CD14-positive monocyte (primary cell): Measurements from ENCODE around the gene PHLDB2. TPM values are rescaled to one million over a fixed set of nuclear protein-coding genes. Genes with fewer than 3 reads are reported as not detected.
A peak's percentile ranks its signal among the peaks of the same experiment; 100 is the strongest.

Experiments used
- DNase-seq, 3 donors: peaks; one replicate each; pipeline ENCODE4 v3.0.0-alpha.2; 2011 to 2022
- H2AFZ ChIP-seq: 2 replicates; pipeline ENCODE4 v1.6.0; 2012; ENCODE audit warnings: mild to moderate bottlenecking, low read depth, low read length, inconsistent platforms; ENCODE audit not compliant: insufficient read depth, poor library complexity, severe bottlenecking
- H3K27ac ChIP-seq, 2 donors: 1 replicate in 1 of 2; 2 replicates in 1 of 2; pipeline ENCODE4 v1.5.1; 2012 to 2013; ENCODE audit warnings: low read length in 2 of 2, control low read depth in 1 of 2, inconsistent platforms in 1 of 2, low read depth in 1 of 2, mild to moderate bottlenecking in 1 of 2
- H3K27me3 ChIP-seq, 2 donors: one replicate each; pipeline versions ENCODE4 v1.6.0 to v1.6.1; 2011 to 2013; ENCODE audit warnings: low read length in 2 of 2; ENCODE audit not compliant: control insufficient read depth in 2 of 2, insufficient read depth in 2 of 2
- H3K36me3 ChIP-seq, 2 donors: replicated peaks in 1 of 2; 1 replicate in 1 of 2; 2 replicates in 1 of 2; pipeline versions ENCODE4 v1.5.1 to v1.6.1; 2012 to 2013; ENCODE audit warnings: low read length in 2 of 2, control low read depth in 1 of 2, inconsistent platforms in 1 of 2, mild to moderate bottlenecking in 1 of 2; ENCODE audit not compliant: insufficient read depth in 2 of 2, control insufficient read depth in 1 of 2
- H3K4me1 ChIP-seq, 2 donors: 1 replicate in 1 of 2; 2 replicates in 1 of 2; pipeline versions ENCODE4 v1.5.1 to v1.6.1; 2012 to 2013; ENCODE audit warnings: low read length in 2 of 2, control low read depth in 1 of 2, inconsistent platforms in 1 of 2, mild to moderate bottlenecking in 1 of 2, moderate library complexity in 1 of 2; ENCODE audit not compliant: insufficient read depth in 2 of 2, control insufficient read depth in 1 of 2
- H3K4me2 ChIP-seq: replicated peaks from 2 replicates; pipeline ENCODE3; 2012; ENCODE audit warnings: low read length, moderate library complexity, mild to moderate bottlenecking; ENCODE audit not compliant: poor library complexity, severe bottlenecking; ENCODE audit errors: extremely low read depth
- H3K4me3 ChIP-seq, 3 experiments: fragments of 200-600 bp in 1 of 3; sonication (generic) in 1 of 3; replicated peaks in 1 of 3; 1 replicate in 2 of 3; 2 replicates in 1 of 3; pipeline ENCODE4 v1.5.1; 2011 to 2013; ENCODE audit warnings: low read length in 3 of 3, mild to moderate bottlenecking in 3 of 3, control low read depth in 2 of 3, low read depth in 2 of 3, inconsistent platforms in 1 of 3, moderate library complexity in 1 of 3
- H3K79me2 ChIP-seq: 2 replicates; pipeline ENCODE4 v1.6.0; 2012; ENCODE audit warnings: mild to moderate bottlenecking, control low read depth, inconsistent platforms, low read length, moderate library complexity; ENCODE audit not compliant: insufficient read depth
- H3K9ac ChIP-seq: 2 replicates; pipeline ENCODE4 v1.6.0; 2017; ENCODE audit warnings: low read length, mild to moderate bottlenecking; ENCODE audit not compliant: insufficient read depth, poor library complexity, severe bottlenecking
- H3K9me3 ChIP-seq, 2 donors: replicated peaks in 1 of 2; 1 replicate in 1 of 2; 2 replicates in 1 of 2; pipeline versions ENCODE4 v1.5.1 to v1.6.1; 2012 to 2013; ENCODE audit warnings: low read length in 2 of 2, control low read depth in 1 of 2; ENCODE audit not compliant: control insufficient read depth in 1 of 2, insufficient read depth in 1 of 2
- H4K20me1 ChIP-seq: 2 replicates; pipeline ENCODE4 v1.6.0; 2012; ENCODE audit warnings: mild to moderate bottlenecking, low read length, control low read depth, moderate library complexity; ENCODE audit not compliant: insufficient read depth
- H3K27ac Mint-ChIP-seq, 7 donors: one replicate each; pipeline ENCODE4 v1.8.0; 2020; ENCODE audit warnings: mild to moderate bottlenecking in 7 of 7, mixed read lengths in 7 of 7, moderate library complexity in 6 of 7, inconsistent platforms in 2 of 7
- H3K27me3 Mint-ChIP-seq, 3 donors: one replicate each; pipeline ENCODE4 v1.8.0; 2021 to 2022; ENCODE audit warnings: low read depth in 3 of 3, mild to moderate bottlenecking in 3 of 3, mixed read lengths in 3 of 3, moderate library complexity in 3 of 3, inconsistent platforms in 1 of 3
- H3K36me3 Mint-ChIP-seq, 2 donors: one replicate each; pipeline ENCODE4 v1.8.0; 2020; ENCODE audit warnings: mixed read lengths in 2 of 2, inconsistent platforms in 1 of 2, mild to moderate bottlenecking in 1 of 2
- H3K4me1 Mint-ChIP-seq: one replicate; pipeline ENCODE4 v1.8.0; 2020; ENCODE audit warnings: mild to moderate bottlenecking, mixed read lengths
- H3K4me3 Mint-ChIP-seq, 2 donors: one replicate each; pipeline ENCODE4 v1.8.0; 2020; ENCODE audit warnings: mild to moderate bottlenecking in 2 of 2, mixed read lengths in 2 of 2, moderate library complexity in 1 of 2
- H3K9me3 Mint-ChIP-seq, 7 donors: one replicate each; pipeline ENCODE4 v1.8.0; 2020 to 2022; ENCODE audit warnings: mixed read lengths in 7 of 7, mild to moderate bottlenecking in 6 of 7, moderate library complexity in 6 of 7, inconsistent platforms in 2 of 7
- CTCF ChIP-seq: fragments of 200-600 bp; IDR thresholded peaks from one replicate; pipeline ENCODE4 v1.8.0; 2022; ENCODE audit warnings: antibody characterized with exemption, mild to moderate bottlenecking
- WGBS: methylation state at CpG from one replicate; pipeline ENCODE4 v1.1.5; 2013; ENCODE audit warnings: missing lambda C conversion rate; ENCODE audit not compliant: insufficient coverage; 5-methylcytosine and 5-hydroxymethylcytosine counted together
- intact Hi-C, 2 donors: fragments of 100-400 bp; cut with micrococcal nuclease; formaldehyde crosslinking; loops; one replicate each; pipeline versions ENCODE4 v1.15.0 to v1.15.1; 2023
- polyA plus RNA-seq, 3 donors: library from polyadenylated mRNA; depleted of rRNA in 1 of 3; unstranded in 2 of 3; stranded (reverse) in 1 of 3; fragments of 300-500 nt in 2 of 3; fragments of >200 nt in 1 of 3; fragmentation: Illumina TruSeq in 2 of 3; gene quantifications; 1 replicate in 2 of 3; 2 replicates in 1 of 3; pipeline ENCODE4 v1.2.3, GENCODE V29; 2012 to 2021

The PHLDB2 gene
- polyA plus RNA-seq, 3 donors, result 0.08 TPM; not detected in 2

DNA sequence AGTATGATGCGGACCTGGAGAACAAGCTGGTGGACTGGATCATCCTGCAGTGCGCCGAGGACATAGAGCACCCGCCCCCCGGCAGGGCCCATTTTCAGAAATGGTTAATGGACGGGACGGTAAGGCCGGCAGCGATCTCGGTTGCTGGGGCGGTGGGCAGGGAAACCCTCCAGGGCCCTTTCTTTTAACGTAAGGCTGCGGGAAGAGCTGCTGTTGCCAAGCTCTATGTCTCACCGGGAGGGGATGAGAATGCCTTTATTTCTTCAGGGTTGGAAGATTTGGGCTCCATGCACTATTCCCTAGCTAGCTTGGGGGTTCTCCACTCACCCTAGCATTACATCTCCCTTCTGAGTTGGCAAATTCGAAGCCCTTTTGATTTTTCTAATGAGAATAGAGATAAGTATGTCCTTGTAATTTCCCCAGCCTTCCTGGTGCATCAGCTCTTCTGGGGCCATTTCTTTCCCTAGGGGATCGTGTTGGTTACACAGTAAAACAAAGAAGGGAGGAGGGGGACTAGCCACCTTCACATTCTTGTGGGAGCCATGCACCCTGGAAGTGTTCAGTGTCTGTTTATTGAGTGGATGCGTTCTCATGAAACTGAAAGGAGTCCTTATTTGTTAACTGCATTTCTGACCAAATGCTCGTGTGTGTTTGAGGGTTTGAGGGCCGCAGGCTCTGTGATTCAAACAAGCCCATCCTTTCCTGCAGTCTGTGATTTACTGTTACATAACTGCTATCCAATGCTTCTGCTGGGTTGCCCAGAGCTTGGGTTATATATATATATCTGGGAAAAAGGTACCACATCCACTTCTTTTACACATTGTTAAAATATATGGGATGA, 140.6 kb downstream of the PHLDB2 start:
- H3K9me3 ChIP-seq, result peaks cover 0 to 5% of the 10 kb centered on the region in 2 donors
- peak overlapping the region in 1 of 3 experiments; percentile 56 for H3K4me3 ChIP-seq
- WGBS, result 13% methylated on average over 12 of the region's 19 CpGs
- TF ChIP-seq CTCF, result no peak
- H3K36me3 ChIP-seq, result no peaks in the 10 kb centered on the region
- DNase-seq, result no peak
- peak overlapping the region; percentile 19 for H3K9ac ChIP-seq
- H3K79me2 ChIP-seq, result no peaks in the 10 kb centered on the region
- H3K27me3 ChIP-seq, result peaks cover 30 to 33% of the 10 kb centered on the region in 2 donors
- Mint-ChIP-seq H3K9me3 (peaks cover 0 to 3% (median 2%) of the 10 kb centered on the region in 7 donors), H3K27me3 (peaks cover 35 to 55% (median 44%) of the 10 kb centered on the region in 3 donors), H3K4me3 (peak overlapping the region; percentile 66 to 92), H3K27ac (no peak overlapping the region), H3K4me1 (peaks cover 20% of the 10 kb centered on the region), H3K36me3 (no peaks in the 10 kb centered on the region)
- H4K20me1 ChIP-seq, result no peaks in the 10 kb centered on the region
- intact Hi-C loops, result no loop called here
- H3K4me2 ChIP-seq, result peak overlapping the region; percentile 60
- peaks cover 11 to 12% of the 10 kb centered on the region in 2 donors for H3K4me1 ChIP-seq
- H3K27ac ChIP-seq, result no peak overlapping the region
- H2AFZ ChIP-seq, result peak overlapping the region; percentile 38

- no peaks in the 10 kb centered on the region for H3K79me2 ChIP-seq
- no peak for DNase-seq
- H2AFZ ChIP-seq, result no peak overlapping the region
- H4K20me1 ChIP-seq, result no peaks in the 10 kb centered on the region
- intact Hi-C loops, result no loop called here
- TF ChIP-seq CTCF, result no peak
- H3K9me3 Mint-ChIP-seq, result peaks cover 0 to 3% (median 2%) of the 10 kb centered on the region in 7 donors
- H3K4me3 ChIP-seq, result no peak overlapping the region
- peaks cover 20% of the 10 kb centered on the region for H3K4me1 Mint-ChIP-seq
- H3K27me3 Mint-ChIP-seq, result peaks cover 36 to 55% (median 44%) of the 10 kb centered on the region in 3 donors
- H3K9ac ChIP-seq, result no peak overlapping the region
- no peak overlapping the region for H3K27ac ChIP-seq
- H3K27me3 ChIP-seq, result peaks cover 30 to 33% of the 10 kb centered on the region in 2 donors
- no peaks in the 10 kb centered on the region for H3K36me3 Mint-ChIP-seq
- H3K4me2 ChIP-seq, result no peak overlapping the region
- 100% methylated on average over 2 of the region's 5 CpGs for WGBS
- H3K36me3 ChIP-seq, result no peaks in the 10 kb centered on the region
- H3K27ac Mint-ChIP-seq, result peak overlapping the region in 1 of 7 donors; percentile 12
- H3K4me3 Mint-ChIP-seq, result peak overlapping the region in 1 of 2 donors; percentile 60
- peaks cover 0 to 5% of the 10 kb centered on the region in 2 donors for H3K9me3 ChIP-seq
- peaks cover 11 to 12% of the 10 kb centered on the region in 2 donors for H3K4me1 ChIP-seq
These were observed 141.3 kb downstream of the PHLDB2 start for GRCh38 chr3:112000367-112000771.
